Cerebellar nuclear complex (tissue), 1 donor: ENCODE data around the gene METTL15.
"Not testable (repeated sequence)": the region's sequence is repeated elsewhere in the genome, so short reads cannot be mapped to it uniquely, and the experiment has no call there.

ENCODE experiments used
- DNase-seq, 2 experiments: peaks; one replicate each; lab custom pipeline; 2025; lab: John Stamatoyannopoulos, UW

The METTL15 gene

GRCh38 chr11:28209906-28210305 lies 101.7 kb downstream of the METTL15 start:
- no peak for DNase-seq

- DNase-seq: not testable (repeated sequence)
Measured at GRCh38 chr11:28222063-28222462, 113.9 kb downstream of the METTL15 start.

- no peak for DNase-seq
Measured at GRCh38 chr11:28223577-28223976, 115.4 kb downstream of the METTL15 start.

- DNase-seq: no peak
Measured at GRCh38 chr11:28223994-28224393, 115.8 kb downstream of the METTL15 start.

GRCh38 chr11:28227460-28227859 lies 119.3 kb downstream of the METTL15 start:
- DNase-seq: no peak

GRCh38 chr11:28228196-28228895 lies 120.2 kb downstream of the METTL15 start:
- no peak for DNase-seq

GRCh38 chr11:28231475-28231874 lies 123.3 kb downstream of the METTL15 start:
- DNase-seq: no peak

GRCh38 chr11:28232649-28233048 lies 124.5 kb downstream of the METTL15 start:
- no peak for DNase-seq

- DNase-seq: no peak
Measured at GRCh38 chr11:28241760-28242159, 133.6 kb downstream of the METTL15 start.

- no peak for DNase-seq
Measured at GRCh38 chr11:28242596-28242995, 134.4 kb downstream of the METTL15 start.

- no peak for DNase-seq
Measured at GRCh38 chr11:28243061-28243460, 134.9 kb downstream of the METTL15 start.

GRCh38 chr11:28243581-28243980 lies 135.4 kb downstream of the METTL15 start:
- DNase-seq: no peak

GRCh38 chr11:28245131-28245530 lies 136.9 kb downstream of the METTL15 start:
- DNase-seq: no peak

- no peak for DNase-seq
Measured at GRCh38 chr11:28250192-28250591, 142.0 kb downstream of the METTL15 start.

GRCh38 chr11:28251257-28251656 lies 143.1 kb downstream of the METTL15 start:
- DNase-seq: no peak

GRCh38 chr11:28257761-28258160 lies 149.6 kb downstream of the METTL15 start:
- no peak for DNase-seq

GRCh38 chr11:28259177-28259843 lies 151.1 kb downstream of the METTL15 start:
- no peak for DNase-seq

GRCh38 chr11:28268925-28269324 lies 160.7 kb downstream of the METTL15 start:
- DNase-seq: no peak

- DNase-seq: no peak
Measured at GRCh38 chr11:28269586-28269985, 161.4 kb downstream of the METTL15 start.

GRCh38 chr11:28272247-28272646 lies 164.1 kb downstream of the METTL15 start:
- not testable (repeated sequence) for DNase-seq

- DNase-seq: no peak
Measured at GRCh38 chr11:28274216-28274615, 166.0 kb downstream of the METTL15 start.

- no peak for DNase-seq
Measured at GRCh38 chr11:28284196-28284595, 176.0 kb downstream of the METTL15 start.

GRCh38 chr11:28289444-28289843 lies 181.3 kb downstream of the METTL15 start:
- no peak for DNase-seq

- DNase-seq: not testable (repeated sequence)
Measured at GRCh38 chr11:28290995-28291394, 182.8 kb downstream of the METTL15 start.
